Epithelial cell of proximal tubule (primary cell): Measurements from ENCODE around the gene NME3. TPM values are rescaled to one million over a fixed set of nuclear protein-coding genes. Genes with fewer than 3 reads are reported as not detected.

Experiments used
- DNase-seq: peaks from one replicate; pipeline ENCODE4 v3.0.0-alpha.2; 2011; ENCODE audit warnings: low read depth
- H3K4me3 ChIP-seq: 2 replicates; pipeline ENCODE4 v1.5.1; 2011; ENCODE audit warnings: low read depth, mild to moderate bottlenecking, low read length
- total RNA-seq: library from RNA; depleted of rRNA; stranded (reverse); fragments of >200 nt; gene quantifications from 2 replicates; pipeline ENCODE4 v1.2.3, GENCODE V29; 2015
- TF ChIP-seq, protein P1 (sequence below): conservative IDR thresholded peaks from 2 replicates; pipeline ENCODE4 v1.5.1; 2012; ENCODE audit warnings: low read depth, mild to moderate bottlenecking, low read length

NME3 gene
- total RNA-seq, 1 donor from 2014 or later = 50.5 TPM

DNA sequence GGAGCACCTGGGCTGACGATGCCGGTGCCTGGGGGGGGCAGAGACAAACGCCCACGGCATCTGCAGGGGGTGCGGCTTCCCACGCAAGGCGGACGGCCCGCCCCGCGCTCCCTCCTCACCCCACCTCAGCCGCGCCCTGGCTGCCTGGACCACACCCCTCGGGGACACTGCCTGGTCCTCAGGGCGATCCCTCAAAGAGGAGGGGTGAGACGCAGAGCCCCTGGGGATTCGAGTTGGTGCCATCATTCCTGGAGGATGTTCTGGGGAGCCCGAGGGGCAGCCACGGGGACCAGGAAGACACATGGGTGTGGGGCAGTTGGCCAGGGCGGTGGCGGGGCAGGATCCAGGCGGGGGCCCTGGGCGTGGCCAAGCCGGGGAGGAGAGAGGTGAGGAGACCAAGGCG, 18.3 kb upstream of the NME3 start:
- TF ChIP-seq, protein P1, sequence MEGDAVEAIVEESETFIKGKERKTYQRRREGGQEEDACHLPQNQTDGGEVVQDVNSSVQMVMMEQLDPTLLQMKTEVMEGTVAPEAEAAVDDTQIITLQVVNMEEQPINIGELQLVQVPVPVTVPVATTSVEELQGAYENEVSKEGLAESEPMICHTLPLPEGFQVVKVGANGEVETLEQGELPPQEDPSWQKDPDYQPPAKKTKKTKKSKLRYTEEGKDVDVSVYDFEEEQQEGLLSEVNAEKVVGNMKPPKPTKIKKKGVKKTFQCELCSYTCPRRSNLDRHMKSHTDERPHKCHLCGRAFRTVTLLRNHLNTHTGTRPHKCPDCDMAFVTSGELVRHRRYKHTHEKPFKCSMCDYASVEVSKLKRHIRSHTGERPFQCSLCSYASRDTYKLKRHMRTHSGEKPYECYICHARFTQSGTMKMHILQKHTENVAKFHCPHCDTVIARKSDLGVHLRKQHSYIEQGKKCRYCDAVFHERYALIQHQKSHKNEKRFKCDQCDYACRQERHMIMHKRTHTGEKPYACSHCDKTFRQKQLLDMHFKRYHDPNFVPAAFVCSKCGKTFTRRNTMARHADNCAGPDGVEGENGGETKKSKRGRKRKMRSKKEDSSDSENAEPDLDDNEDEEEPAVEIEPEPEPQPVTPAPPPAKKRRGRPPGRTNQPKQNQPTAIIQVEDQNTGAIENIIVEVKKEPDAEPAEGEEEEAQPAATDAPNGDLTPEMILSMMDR = no peak
- H3K4me3 ChIP-seq = no peak overlapping the region
- DNase-seq = no peak

DNA sequence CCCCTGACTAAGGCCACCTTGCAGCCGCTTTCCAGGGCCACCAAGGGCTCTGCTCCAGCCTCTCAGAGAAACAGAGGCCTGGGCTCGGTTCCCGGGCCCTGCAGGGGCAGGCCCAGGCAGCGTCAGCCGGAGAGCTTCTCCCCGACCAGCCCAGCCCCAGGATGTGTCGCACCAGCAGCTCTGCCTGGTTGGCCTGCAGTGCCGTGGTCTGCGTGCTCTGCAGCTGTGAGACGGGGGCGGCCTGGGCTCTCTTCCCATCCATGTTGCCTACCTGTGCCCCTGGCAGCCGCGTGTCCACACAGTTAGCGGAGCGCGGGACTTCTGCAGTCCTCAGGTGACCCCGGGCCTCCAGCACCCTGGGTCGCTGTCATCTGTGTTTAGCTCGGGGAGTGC, 17.4 kb upstream of the NME3 start:
- TF ChIP-seq, protein P1 = no peak
- no peak overlapping the region for H3K4me3 ChIP-seq
- no peak for DNase-seq

DNA sequence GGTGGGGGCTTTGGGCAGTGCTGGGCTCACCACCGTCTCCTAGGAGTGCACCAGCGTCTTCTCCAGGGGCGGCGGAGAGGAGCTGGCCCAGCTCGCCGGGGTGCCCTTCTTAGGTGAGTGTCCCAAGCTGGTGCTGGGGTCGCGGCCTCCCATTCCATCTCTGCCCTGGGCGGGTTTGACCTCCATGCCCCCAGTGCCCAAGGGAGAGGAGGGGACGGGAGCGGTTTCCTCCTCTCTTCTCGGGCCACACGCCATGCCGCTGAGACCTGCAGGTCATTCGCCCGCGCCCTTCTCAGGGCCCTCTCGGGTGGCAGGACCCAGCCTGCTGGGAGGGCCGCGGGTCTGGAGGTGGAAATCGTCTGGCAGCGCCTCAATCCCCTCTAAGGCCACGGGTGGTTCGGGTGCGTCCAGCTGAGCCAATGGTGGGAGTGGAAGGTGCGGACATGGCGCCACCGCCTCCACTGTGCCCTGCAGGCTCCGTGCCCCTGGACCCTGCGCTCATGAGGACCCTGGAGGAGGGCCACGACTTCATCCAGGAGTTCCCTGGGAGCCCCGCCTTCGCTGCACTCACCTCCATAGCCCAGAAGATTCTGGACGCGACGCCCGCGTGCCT, 16.9 kb upstream of the NME3 start:
- TF ChIP-seq, protein P1 = no peak
- DNase-seq = no peak
- H3K4me3 ChIP-seq = no peak overlapping the region

DNA sequence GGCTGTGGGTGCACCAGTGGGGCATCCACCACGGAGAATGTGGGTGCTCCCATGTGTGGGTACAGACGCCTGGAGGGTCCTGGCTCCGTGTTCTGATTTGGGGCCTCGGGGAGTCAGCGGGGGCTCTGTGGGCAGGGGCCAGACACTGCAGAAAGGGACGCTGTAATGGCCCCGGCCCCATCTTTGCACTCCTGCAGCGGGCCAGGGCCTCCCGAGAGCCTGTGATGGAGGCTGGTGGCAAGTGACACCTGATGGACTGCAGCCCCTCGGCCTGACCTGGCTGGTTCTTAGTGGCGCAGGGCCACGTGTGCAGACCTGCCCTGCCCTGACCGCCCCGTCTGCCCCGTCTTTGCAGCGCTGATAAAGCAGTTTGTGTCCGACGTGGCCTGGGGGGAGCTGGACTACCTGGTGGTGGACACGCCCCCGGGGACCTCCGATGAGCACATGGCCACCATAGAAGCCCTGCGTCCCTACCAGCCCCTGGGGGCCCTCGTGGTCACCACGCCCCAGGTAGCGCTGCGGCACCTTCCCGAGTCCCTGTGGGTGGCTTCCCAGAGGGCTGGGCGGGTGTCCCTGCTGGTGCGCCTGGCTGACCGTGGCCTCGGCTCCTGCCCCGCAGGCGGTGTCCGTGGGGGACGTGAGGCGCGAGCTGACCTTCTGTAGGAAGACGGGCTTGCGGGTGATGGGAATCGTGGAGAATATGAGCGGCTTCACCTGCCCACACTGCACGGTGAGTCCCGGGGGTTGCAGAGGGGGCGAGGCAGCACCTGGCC, 16.2 kb upstream of the NME3 start:
- TF ChIP-seq, protein P1 = no peak
- no peak for DNase-seq
- H3K4me3 ChIP-seq = no peak overlapping the region

DNA sequence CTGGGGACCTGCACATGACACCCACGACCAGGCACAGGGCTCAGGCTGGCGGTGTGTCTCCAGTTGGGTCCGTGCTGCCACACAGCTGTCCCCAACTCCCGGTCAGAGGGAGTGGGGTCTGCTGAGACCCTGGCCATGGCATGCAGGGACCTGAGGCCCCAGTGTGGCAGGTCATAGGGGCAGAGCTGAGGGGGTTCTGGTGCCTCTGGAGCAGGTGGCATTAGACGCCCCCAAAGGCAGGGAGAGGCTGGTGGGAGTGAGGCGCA, 15.6 kb upstream of the NME3 start:
- TF ChIP-seq, protein P1 = no peak
- DNase-seq = no peak
- H3K4me3 ChIP-seq = no peak overlapping the region

DNA sequence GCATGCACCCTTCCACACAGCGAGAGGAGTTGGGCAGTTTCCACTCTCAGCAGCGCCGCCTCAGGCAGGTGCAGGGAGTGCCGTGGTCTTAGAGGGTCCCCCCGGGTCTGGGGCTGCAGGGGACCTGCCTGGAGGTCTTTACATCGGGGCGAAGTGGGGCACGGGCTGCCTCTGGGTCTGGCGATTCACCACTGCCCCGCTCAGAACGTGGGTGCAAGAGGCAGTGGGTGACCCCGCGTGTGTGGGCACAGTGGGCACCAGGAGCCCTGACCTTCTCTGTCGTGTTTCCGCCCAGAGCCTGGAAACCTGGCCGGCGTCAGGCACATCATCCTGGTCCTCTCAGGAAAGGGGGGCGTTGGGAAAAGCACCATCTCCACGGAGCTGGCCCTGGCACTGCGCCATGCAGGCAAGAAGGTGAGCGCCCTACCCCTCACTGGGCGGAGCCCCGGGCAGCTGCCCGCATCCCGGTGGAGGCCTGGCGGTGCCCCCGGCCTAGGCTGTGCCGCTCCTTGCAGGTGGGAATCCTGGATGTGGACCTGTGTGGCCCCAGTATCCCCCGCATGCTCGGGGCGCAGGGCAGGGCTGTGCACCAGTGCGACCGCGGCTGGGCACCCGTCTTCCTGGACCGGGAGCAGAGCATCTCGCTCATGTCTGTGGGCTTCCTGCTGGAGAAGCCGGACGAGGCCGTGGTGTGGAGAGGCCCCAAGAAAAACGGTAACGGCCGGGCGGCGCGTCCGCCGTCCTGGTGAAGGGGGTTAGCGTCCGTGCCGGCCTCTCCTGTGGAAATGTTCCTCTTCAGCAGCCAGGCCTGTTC, 15.1 kb upstream of the NME3 start:
- TF ChIP-seq, protein P1 = no peak
- H3K4me3 ChIP-seq = no peak overlapping the region
- DNase-seq = no peak
